Testis (tissue), 3 donors: ENCODE data around the gene PLS1. TPM values are rescaled to one million over a fixed set of nuclear protein-coding genes. Genes with fewer than 3 reads are reported as not detected.

Experiments
- DNase-seq: peaks from one replicate; pipeline ENCODE4 v3.0.0-alpha.2; 2019
- H3K27ac ChIP-seq, 2 donors: fragments of 200-600 bp; sonication (generic); one replicate each; pipeline ENCODE4 v1.5.1; 2019
- H3K27me3 ChIP-seq: fragments of 200-600 bp; sonication (generic); one replicate; pipeline ENCODE4 v1.5.1; 2019
- H3K36me3 ChIP-seq: fragments of 200-600 bp; sonication (generic); one replicate; pipeline ENCODE4 v1.5.1; 2017; ENCODE audit warnings: low read depth; ENCODE audit errors: missing control alignments
- H3K4me1 ChIP-seq: fragments of 200-600 bp; sonication (generic); one replicate; pipeline ENCODE4 v1.5.1; 2019
- H3K4me3 ChIP-seq, 2 donors: fragments of 200-600 bp; sonication (generic); one replicate each; pipeline ENCODE4 v1.5.1; 2017 to 2019
- H3K9me3 ChIP-seq: fragments of 200-600 bp; sonication (generic); one replicate; pipeline ENCODE4 v1.5.1; 2017
- POLR2A ChIP-seq: fragments of 450-650 bp; IDR thresholded peaks from one replicate; pipeline ENCODE4 v1.6.1; 2017; ENCODE audit warnings: antibody characterized with exemption, mild to moderate bottlenecking, moderate library complexity
- WGBS, 2 donors: methylation state at CpG; one replicate each; pipeline ENCODE4 v1.1.5; 2018; 5-methylcytosine and 5-hydroxymethylcytosine counted together
- intact Hi-C: fragments of 100-400 bp; cut with DNase I; formaldehyde crosslinking; loops from one replicate; pipeline ENCODE4 v1.15.1; 2023; ENCODE audit warnings: low total_unique reads
- polyA plus RNA-seq: library from polyadenylated mRNA; stranded (reverse); fragments of 350-450 nt; fragmentation: Illumina TruSeq; extraction: RNeasy Lipid Tissue Mini Kit (QIAGEN cat#74804); gene quantifications from one replicate; pipeline ENCODE4 v1.2.3, GENCODE V29; 2014; ENCODE audit warnings: low read depth, low replicate concordance; ENCODE audit not compliant: insufficient read depth
- total RNA-seq, 2 donors: library from RNA; depleted of rRNA; stranded (reverse); fragments of >200 nt; gene quantifications; one replicate each; pipeline ENCODE4 v1.2.3, GENCODE V29; 2016
- TF ChIP-seq, protein P1 (sequence below), 3 experiments: fragments of 450-650 bp in 2 of 3; fragments of 200-600 bp in 1 of 3; sonication (generic) in 1 of 3; IDR thresholded peaks; one replicate each; pipeline ENCODE4 v1.5.1; 2016 to 2019; ENCODE audit warnings: antibody characterized with exemption in 3 of 3, mild to moderate bottlenecking in 2 of 3, moderate library complexity in 1 of 3

PLS1 gene
- total and polyA plus RNA-seq, 3 donors from 2014 or later = 5.1 to 10.8 (median 10.6) TPM

DNA sequence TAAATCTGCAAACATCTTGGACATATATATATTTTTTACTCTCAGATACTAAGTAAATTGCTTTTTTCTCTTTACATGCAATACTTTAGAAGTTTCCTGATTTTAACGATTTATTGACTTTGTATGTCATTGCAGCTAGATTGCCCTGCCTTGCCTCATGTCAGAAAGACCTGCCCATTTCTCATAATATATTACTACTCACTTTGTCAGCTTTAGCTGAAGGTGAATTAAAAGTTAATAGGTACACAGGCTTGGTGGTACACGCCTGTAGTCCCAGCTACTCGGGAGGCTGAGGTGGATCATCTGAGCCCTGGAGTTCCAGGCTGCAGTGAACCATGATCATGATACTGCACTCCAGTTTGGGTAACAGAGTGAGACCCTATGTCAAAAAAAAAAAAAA lies 52.8 kb downstream of the PLS1 start:
- Histone ChIP-seq H3K9me3 (no peaks in the 10 kb centered on the region), H3K4me1 (no peaks in the 10 kb centered on the region), H3K36me3 (no peaks in the 10 kb centered on the region), H3K4me3 (no peak overlapping the region), H3K27ac (no peak overlapping the region), H3K27me3 (no peaks in the 10 kb centered on the region)
- TF ChIP-seq, protein P1, sequence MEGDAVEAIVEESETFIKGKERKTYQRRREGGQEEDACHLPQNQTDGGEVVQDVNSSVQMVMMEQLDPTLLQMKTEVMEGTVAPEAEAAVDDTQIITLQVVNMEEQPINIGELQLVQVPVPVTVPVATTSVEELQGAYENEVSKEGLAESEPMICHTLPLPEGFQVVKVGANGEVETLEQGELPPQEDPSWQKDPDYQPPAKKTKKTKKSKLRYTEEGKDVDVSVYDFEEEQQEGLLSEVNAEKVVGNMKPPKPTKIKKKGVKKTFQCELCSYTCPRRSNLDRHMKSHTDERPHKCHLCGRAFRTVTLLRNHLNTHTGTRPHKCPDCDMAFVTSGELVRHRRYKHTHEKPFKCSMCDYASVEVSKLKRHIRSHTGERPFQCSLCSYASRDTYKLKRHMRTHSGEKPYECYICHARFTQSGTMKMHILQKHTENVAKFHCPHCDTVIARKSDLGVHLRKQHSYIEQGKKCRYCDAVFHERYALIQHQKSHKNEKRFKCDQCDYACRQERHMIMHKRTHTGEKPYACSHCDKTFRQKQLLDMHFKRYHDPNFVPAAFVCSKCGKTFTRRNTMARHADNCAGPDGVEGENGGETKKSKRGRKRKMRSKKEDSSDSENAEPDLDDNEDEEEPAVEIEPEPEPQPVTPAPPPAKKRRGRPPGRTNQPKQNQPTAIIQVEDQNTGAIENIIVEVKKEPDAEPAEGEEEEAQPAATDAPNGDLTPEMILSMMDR (IDR thresholded peaks at IDR 0.05) = no peak
- no peak for TF ChIP-seq POLR2A
- WGBS, 2 donors = 98 to 99% methylated on average over 3 of the region's 3 CpGs
- no peak for DNase-seq
- intact Hi-C loops = no loop called here

DNA sequence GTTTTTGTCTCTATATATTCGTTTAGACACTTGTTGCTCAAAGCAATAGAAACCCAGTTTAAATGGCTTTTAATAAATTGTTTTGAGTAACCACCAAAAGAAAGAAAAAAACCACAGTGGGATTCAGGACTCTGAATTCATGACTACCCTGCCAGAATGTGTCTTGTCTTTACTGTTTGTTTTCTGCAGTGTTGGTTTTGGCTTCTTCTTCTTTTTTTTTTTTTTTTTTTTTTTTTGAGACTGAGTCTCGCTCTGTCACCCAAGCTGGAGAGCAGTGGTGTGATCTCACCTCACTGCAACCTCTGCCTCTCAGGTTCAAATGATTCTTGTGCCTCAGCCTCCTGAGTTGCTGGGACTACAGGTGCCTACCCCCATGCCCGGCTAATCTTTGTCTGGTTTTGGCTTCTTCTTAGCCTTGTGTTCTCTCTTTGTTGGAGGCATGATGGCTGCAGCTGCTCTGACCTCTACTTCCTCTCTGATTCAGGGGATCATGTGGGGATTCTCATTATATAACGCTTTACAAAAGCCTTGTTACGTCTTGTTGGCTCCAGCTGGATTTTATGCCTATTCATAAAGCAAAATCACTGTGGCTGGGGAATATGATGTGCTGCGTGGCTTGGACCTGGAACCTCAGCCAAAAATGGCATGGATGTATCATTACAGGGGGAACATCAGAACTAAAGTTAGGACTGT lies 54.0 kb downstream of the PLS1 start:
- WGBS, 2 donors = 50 to 53% methylated on average over 6 of the region's 6 CpGs
- no peak overlapping the region for H3K27ac ChIP-seq
- H3K27me3 ChIP-seq = no peaks in the 10 kb centered on the region
- H3K36me3 ChIP-seq = no peaks in the 10 kb centered on the region
- TF ChIP-seq, protein P1 (IDR thresholded peaks at IDR 0.05) = no peak
- no peak for TF ChIP-seq POLR2A
- H3K4me1 ChIP-seq = no peaks in the 10 kb centered on the region
- intact Hi-C loops = no loop called here
- DNase-seq = no peak
- no peaks in the 10 kb centered on the region for H3K9me3 ChIP-seq
- H3K4me3 ChIP-seq = no peak overlapping the region

GRCh38 chr3:142651711-142652110 lies 55.5 kb downstream of the PLS1 start:
- Histone ChIP-seq H3K27me3 (no peaks in the 10 kb centered on the region), H3K27ac (no peak overlapping the region), H3K4me3 (no peak overlapping the region), H3K9me3 (no peaks in the 10 kb centered on the region), H3K4me1 (no peaks in the 10 kb centered on the region), H3K36me3 (no peaks in the 10 kb centered on the region)
- DNase-seq = no peak
- intact Hi-C loops = no loop called here
- TF ChIP-seq, protein P1 (IDR thresholded peaks at IDR 0.05) = no peak
- no peak for TF ChIP-seq POLR2A

- Histone ChIP-seq H3K4me1 (no peaks in the 10 kb centered on the region), H3K9me3 (no peaks in the 10 kb centered on the region), H3K36me3 (no peaks in the 10 kb centered on the region), H3K27ac (no peak overlapping the region), H3K4me3 (no peak overlapping the region), H3K27me3 (no peaks in the 10 kb centered on the region)
- no peak for DNase-seq
- intact Hi-C loops = no loop called here
- no peak for TF ChIP-seq POLR2A
- TF ChIP-seq, protein P1 (IDR thresholded peaks at IDR 0.05) = no peak
- WGBS, 2 donors = 87 to 88% methylated on average over 8 of the region's 8 CpGs
Observed at GRCh38 chr3:142652826-142653292, 56.7 kb downstream of the PLS1 start.

DNA sequence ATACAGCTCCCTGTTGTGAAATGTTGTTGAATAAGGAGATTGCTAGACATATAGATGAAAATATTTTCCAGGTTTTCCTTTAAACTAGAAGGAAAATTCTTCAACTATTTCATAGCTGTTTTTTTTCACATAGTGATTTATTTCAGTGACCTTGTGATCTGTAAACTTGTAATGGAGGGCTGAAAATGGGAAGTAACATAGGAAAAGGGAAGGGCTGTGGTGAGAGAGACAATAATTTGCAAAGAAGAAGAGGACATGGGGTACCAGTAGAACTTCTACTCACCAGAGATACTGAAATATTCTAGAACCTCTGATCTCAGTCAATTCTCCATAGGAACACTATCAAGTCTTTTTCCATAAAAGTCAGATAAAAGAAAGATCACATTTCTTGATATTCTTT lies 60.4 kb downstream of the PLS1 start:
- no peak for DNase-seq
- Histone ChIP-seq H3K4me3 (no peak overlapping the region), H3K36me3 (no peaks in the 10 kb centered on the region), H3K9me3 (no peaks in the 10 kb centered on the region), H3K27ac (no peak overlapping the region), H3K4me1 (no peaks in the 10 kb centered on the region), H3K27me3 (no peaks in the 10 kb centered on the region)
- intact Hi-C loops = no loop called here
- TF ChIP-seq, protein P1 (IDR thresholded peaks at IDR 0.05) = no peak
- no peak for TF ChIP-seq POLR2A
